ENCODE measurements around the gene EDRF1.

Gene EDRF1

GRCh38 chr10:125795128-125795527 is 75.6 kb downstream of the EDRF1 start:
- DNase-seq: no peak

GRCh38 chr10:125795637-125796190 is 76.2 kb downstream of the EDRF1 start:
- DNase-seq: no peak

- no peak for DNase-seq
Measured at GRCh38 chr10:125797424-125797823, 77.9 kb downstream of the EDRF1 start.

- no peak for DNase-seq
Measured at GRCh38 chr10:125797994-125798662, 78.6 kb downstream of the EDRF1 start.

- DNase-seq: no peak
Measured at GRCh38 chr10:125799451-125800182, 80.1 kb downstream of the EDRF1 start.

GRCh38 chr10:125801574-125801973 is 82.1 kb downstream of the EDRF1 start:
- DNase-seq: no peak

GRCh38 chr10:125802131-125802530 is 82.6 kb downstream of the EDRF1 start:
- no peak for DNase-seq

- DNase-seq: no peak
Measured at GRCh38 chr10:125802739-125803138, 83.2 kb downstream of the EDRF1 start.

GRCh38 chr10:125808047-125808446 is 88.5 kb downstream of the EDRF1 start:
- no peak for DNase-seq

- DNase-seq: no peak
Measured at GRCh38 chr10:125811251-125811650, 91.7 kb downstream of the EDRF1 start.

- DNase-seq: no peak
Measured at GRCh38 chr10:125812128-125812750, 92.7 kb downstream of the EDRF1 start.
